HL-60 (cell line): ENCODE results near the gene ZBTB2.

Experiments
- GABPA ChIP-seq: IDR thresholded peaks from 2 replicates; pipeline ENCODE4 v1.6.1; 2012; ENCODE audit warnings: low read depth
- POLR2AphosphoS5 ChIP-seq: IDR thresholded peaks from 2 replicates; pipeline ENCODE4 v1.6.1; 2012; ENCODE audit warnings: low read depth
- REST ChIP-seq: IDR thresholded peaks from 2 replicates; pipeline ENCODE4 v1.6.1; 2012; ENCODE audit warnings: low read depth; ENCODE audit not compliant: insufficient replicate concordance
- SPI1 ChIP-seq: IDR thresholded peaks from 2 replicates; pipeline ENCODE4 v1.6.1; 2012; ENCODE audit warnings: low read depth, mild to moderate bottlenecking, borderline replicate concordance
- TF ChIP-seq, protein P1 (sequence below): IDR thresholded peaks from one replicate; pipeline ENCODE4 v1.5.1; 2011; ENCODE audit warnings: low read length, control low read depth, inconsistent platforms; ENCODE audit not compliant: insufficient read depth

DNA sequence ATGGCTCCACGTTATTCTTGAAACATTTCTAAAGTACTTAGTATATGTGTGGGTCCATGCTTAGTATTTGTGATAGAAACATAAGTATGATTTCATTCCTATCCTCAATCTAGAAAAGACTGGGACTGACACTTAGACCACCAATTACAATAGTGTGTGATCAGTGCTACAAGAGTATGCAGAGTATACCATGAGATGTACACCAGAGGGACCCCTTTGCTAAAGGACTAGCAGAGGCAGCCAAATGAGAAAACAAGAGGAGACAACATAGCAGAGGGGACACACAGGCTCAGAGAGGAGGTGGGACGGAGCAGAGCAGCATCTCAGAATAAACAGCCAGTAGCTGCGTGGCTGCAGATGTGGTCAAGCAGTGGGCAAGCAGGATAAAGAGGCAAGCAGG, 39.5 kb upstream of the ZBTB2 start:
- TF ChIP-seq, protein P1, sequence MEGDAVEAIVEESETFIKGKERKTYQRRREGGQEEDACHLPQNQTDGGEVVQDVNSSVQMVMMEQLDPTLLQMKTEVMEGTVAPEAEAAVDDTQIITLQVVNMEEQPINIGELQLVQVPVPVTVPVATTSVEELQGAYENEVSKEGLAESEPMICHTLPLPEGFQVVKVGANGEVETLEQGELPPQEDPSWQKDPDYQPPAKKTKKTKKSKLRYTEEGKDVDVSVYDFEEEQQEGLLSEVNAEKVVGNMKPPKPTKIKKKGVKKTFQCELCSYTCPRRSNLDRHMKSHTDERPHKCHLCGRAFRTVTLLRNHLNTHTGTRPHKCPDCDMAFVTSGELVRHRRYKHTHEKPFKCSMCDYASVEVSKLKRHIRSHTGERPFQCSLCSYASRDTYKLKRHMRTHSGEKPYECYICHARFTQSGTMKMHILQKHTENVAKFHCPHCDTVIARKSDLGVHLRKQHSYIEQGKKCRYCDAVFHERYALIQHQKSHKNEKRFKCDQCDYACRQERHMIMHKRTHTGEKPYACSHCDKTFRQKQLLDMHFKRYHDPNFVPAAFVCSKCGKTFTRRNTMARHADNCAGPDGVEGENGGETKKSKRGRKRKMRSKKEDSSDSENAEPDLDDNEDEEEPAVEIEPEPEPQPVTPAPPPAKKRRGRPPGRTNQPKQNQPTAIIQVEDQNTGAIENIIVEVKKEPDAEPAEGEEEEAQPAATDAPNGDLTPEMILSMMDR, result no peak
- no peak for TF ChIP-seq POLR2AphosphoS5
- TF ChIP-seq REST, result no peak
- TF ChIP-seq SPI1, result no peak
- TF ChIP-seq GABPA, result no peak
